Hindlimb muscle (tissue), 1 donor: ENCODE measurements around the gene BDKRB1. TPM values are rescaled to one million over a fixed set of nuclear protein-coding genes. Genes with fewer than 3 reads are reported as not detected.

Source experiments
- DNase-seq: peaks from one replicate; pipeline ENCODE4 v3.0.0-alpha.2; 2013
- polyA plus RNA-seq: library from polyadenylated mRNA; unstranded; fragments of 120-200 nt; gene quantifications from one replicate; pipeline ENCODE4 v1.2.1, GENCODE V29; 2013; ENCODE audit not compliant: insufficient read length

The BDKRB1 gene
- polyA plus RNA-seq, 1 donor = 0.94 TPM

- no peak for DNase-seq
These were observed 25.5 kb downstream of the BDKRB1 start for GRCh38 chr14:96281486-96281885.

GRCh38 chr14:96284008-96284407 lies 28.0 kb downstream of the BDKRB1 start:
- DNase-seq = no peak

DNA sequence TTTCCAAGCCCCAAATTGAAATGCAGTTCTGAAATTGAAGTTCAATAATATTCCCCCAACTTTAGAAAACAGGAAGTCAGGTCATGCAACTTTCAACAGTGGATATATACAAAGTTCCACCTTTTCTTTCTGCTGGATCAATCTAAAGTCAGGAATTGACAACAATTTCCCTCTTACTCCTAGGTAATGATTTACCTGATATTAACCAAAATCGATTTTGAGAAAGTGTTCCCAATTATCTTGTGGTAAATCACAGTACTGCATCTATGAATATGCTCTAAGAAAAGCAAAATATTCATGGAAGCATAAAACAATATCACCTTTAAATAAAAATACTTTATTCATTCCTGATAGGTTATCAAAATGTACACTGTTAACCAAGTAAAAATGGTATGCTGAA lies 28.4 kb downstream of the BDKRB1 start:
- DNase-seq = no peak

DNA sequence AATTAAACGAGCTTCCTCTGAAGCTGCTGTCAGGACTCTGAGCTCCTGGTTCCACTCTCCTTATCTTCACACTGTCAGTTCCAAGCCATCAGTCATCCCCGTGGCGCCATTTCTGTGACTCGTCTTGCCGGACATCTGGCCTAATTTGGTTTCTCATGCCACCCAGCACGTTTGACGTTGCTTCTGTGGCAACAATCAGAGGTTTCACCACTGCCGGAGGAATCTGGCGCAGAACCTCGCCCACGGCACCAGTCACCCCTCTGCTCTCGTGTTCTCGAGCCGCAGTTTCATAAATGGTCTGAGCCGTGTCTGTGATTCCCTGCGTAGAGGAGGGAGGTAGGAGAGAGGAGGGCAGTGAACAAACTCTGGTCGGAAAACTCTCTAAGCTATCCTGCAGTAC lies 29.7 kb downstream of the BDKRB1 start:
- DNase-seq = no peak

- no peak for DNase-seq
These were observed 30.2 kb downstream of the BDKRB1 start for GRCh38 chr14:96286251-96286650.

DNA sequence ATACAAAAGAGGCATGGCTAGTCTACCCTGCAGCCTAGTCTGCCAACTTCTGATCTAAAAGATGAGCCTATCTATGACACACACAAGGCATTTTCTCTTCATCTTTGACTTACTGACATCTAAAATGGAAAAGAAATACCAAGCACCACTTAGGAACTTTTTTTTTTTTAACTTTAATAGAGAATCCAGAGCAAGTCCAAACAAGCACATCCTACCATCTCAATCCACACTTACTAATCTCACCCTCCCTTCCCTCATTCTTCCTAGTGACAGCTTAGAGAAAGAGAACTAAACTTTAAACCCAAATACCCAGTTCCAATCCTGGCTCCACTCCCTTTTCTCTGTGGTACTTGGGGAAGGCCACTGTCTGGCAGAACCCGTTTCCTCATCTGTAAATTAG lies 31.8 kb downstream of the BDKRB1 start:
- DNase-seq = no peak

DNA sequence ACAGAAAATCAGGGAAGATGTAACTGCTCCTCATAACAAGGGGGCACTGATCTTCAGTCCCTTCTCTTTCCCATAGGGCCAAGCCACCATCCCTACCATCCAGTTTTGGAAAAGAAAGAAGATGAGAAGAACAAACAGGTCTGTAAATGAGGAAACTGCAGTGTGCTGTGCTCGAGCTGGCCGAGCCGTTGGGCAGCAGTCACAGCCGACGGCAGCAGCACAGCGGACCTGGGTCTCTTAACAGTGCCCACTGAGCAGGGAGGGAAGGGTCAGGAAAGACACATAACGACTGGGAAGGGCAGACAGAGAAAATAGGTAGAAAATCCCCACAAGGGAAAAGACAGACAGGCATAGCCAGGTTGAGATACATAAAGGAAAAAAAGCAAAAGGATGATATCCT lies 38.2 kb downstream of the BDKRB1 start:
- DNase-seq = no peak

DNA sequence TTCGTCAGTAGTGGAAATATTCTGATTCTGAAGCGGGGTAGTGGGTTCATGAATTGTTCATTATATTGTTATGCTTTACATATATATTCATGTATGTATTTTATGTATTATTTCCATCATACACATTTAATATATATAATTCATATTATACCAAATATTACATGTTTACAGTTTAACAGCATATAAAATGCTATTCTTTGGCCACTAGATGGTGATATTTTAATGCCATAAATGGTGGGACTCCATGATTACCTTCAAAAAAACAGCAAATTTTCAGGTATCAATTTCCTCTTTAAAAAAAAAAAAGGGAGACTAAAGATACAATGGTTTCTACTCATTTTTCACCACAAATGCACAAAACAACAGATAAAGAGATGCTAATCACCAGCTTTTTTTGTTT lies 41.0 kb downstream of the BDKRB1 start:
- DNase-seq = no peak

- DNase-seq = no peak
These were observed 42.0 kb downstream of the BDKRB1 start for GRCh38 chr14:96297997-96298515.

DNA sequence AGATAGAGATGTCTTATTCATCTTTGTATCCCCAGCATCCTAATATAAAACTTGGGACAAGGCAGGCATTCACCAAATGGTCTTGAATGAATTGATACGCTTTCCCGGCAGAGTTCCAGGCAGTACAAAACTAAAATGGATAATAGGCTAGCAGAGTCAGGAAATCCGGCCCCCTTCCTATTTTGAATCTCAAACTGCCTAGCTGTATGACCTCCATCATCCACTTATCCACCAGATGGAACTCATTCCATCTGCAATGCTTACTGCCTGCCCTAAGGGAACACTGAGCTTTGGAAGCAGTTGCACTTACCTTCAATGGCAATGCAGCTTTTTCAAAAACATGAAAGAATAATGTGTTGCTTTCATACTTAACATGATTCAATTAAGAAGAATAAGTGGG lies 43.4 kb downstream of the BDKRB1 start:
- DNase-seq = no peak

DNA sequence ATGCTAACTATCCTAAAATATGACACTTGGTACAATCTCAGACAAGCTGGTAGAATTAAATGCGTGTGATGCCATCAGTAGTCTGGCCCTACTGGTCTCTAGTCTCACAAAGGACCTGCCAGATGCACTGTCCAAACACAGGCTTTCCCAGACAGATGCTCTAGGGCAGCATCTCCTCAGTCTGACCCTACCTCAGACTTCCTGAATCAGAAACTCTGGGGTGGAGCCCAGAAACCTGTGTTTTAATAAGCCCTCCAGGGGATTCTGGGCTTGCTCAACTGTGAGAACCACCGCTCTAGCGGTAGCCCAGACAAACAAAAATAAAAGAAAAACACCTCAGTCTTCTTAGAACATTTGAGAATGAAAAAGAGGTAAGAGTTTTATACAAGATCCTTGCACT lies 48.0 kb downstream of the BDKRB1 start:
- DNase-seq = no peak

DNA sequence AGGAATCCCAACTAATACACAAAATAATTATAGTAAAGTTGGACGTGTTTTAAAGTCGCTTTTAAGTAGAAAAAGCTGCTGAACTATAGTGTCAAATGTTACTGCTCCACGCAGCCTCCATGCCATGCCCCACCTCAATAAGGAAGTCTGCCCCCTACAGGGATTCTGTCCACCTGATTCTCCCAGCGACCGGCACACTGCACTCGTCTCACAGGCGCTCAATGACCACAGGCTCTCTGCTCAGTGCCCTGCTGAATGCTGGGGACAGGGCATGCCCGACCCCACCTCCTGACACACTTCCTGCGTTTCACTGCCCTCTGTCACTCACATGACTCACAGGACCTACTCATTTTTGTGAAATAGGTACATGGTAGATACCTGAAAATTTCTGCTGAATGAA lies 48.9 kb downstream of the BDKRB1 start:
- no peak for DNase-seq

GRCh38 chr14:96307434-96307833 lies 51.4 kb downstream of the BDKRB1 start:
- no peak for DNase-seq

GRCh38 chr14:96309133-96309895 lies 53.3 kb downstream of the BDKRB1 start:
- DNase-seq = no peak

DNA sequence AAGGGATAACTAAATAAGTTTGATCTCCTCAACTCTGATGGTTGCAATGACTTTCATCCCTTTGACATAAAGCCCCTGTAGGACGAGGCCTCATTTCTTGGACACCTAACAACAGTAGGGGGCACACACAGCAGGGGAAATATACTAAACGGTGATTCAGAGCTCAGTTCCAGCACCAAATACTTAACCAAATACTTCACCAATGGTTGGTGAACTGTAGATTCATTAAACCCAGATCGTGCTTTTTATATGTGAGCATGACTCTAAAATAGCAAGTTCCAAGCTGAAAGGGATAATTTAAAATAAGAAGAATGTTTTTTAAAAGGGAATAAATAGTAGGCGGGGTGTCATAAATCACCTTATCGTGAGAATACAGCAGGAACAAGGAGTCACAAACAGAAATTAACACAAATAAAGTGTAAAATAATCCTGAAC lies 53.9 kb downstream of the BDKRB1 start:
- DNase-seq = no peak

DNA sequence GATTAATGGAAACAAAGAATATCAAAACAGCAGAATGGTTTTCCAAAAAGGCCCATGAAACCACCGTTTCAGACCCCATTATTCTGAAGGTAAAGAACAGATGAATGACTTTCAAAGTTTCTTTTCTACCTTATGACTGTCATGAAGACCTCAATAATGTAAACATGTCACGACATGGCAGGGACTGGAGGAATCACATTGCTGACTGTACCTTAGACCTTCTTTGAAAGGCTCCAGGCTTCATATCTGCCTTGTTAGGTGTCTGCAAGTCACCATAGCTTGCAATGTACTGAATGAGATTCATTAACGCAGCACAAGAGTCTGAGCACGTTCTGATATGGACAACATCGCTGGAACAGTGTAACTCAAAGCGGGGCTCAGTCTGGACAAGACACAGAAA lies 54.9 kb downstream of the BDKRB1 start:
- DNase-seq = no peak

Other genes with a start within 250 kb of the BDKRB1 start
- 16.4 TPM for gene C14orf132, start 216.8 kb upstream of the BDKRB1 start, polyA plus RNA-seq
- gene BDKRB2, start 51.4 kb upstream of the BDKRB1 start, polyA plus RNA-seq = 2.5 TPM
- 17.4 TPM for gene ATG2B, start 107.1 kb downstream of the BDKRB1 start, polyA plus RNA-seq
- gene GSKIP, start 107.3 kb downstream of the BDKRB1 start, polyA plus RNA-seq = 11.3 TPM
- gene AK7, start 135.9 kb downstream of the BDKRB1 start, polyA plus RNA-seq = 0.10 TPM
- gene PAPOLA, start 246.2 kb downstream of the BDKRB1 start, polyA plus RNA-seq = 99.5 TPM